ENCODE results near the gene NEDD8.

GRCh38 chr14:24259282-24260025, 27.3 kb upstream of the NEDD8 start:
- TF ChIP-seq CTCF (IDR thresholded peaks at IDR 0.05) (no peak), POLR2A (IDR thresholded peaks at IDR 0.05) (no peak)
